Stomach smooth muscle (tissue), 2 donors: Measurements from ENCODE around the gene TMEM82.
A peak's percentile ranks its signal among the peaks of the same experiment; 100 is the strongest.
"Not testable (repeated sequence)": the region's sequence is repeated elsewhere in the genome, so short reads cannot be mapped to it uniquely, and the experiment has no call there.

Experiments used
- H3K27ac ChIP-seq: one replicate; pipeline ENCODE4 v1.7.0; 2013; ENCODE audit warnings: mild to moderate bottlenecking, low read length, inconsistent platforms
- H3K27me3 ChIP-seq, 2 donors: one replicate each; pipeline ENCODE4 v1.7.0; 2013; ENCODE audit warnings: low read length in 2 of 2; ENCODE audit not compliant: insufficient read depth in 2 of 2, control insufficient read depth in 1 of 2
- H3K36me3 ChIP-seq, 2 donors: one replicate each; pipeline ENCODE4 v1.7.0; 2013; ENCODE audit warnings: low read length in 2 of 2; ENCODE audit not compliant: control insufficient read depth in 2 of 2, insufficient read depth in 2 of 2
- H3K4me1 ChIP-seq: one replicate; pipeline ENCODE4 v1.7.0; 2013; ENCODE audit warnings: low read length; ENCODE audit not compliant: control insufficient read depth, insufficient read depth
- H3K4me3 ChIP-seq, 2 donors: one replicate each; pipeline ENCODE4 v1.7.0; 2013; ENCODE audit warnings: low read length in 2 of 2
- H3K9ac ChIP-seq, 2 donors: one replicate each; pipeline ENCODE4 v1.7.0; 2013; ENCODE audit warnings: low read length in 2 of 2, mild to moderate bottlenecking in 1 of 2
- H3K9me3 ChIP-seq, 2 donors: one replicate each; pipeline ENCODE4 v1.7.0; 2013; ENCODE audit warnings: low read length in 2 of 2; ENCODE audit not compliant: control insufficient read depth in 2 of 2
- donor health status: healthy.
- donor health status: Pancreatic carcinoma.

Gene TMEM82

GRCh38 chr1:15742339-15742801 lies at the start of gene TMEM82:
Gene TMEM82, plus strand, starts transcription at chr1:15742499. Its CDS starts 61 bp downstream, at chr1:15742560.
- H3K27me3 ChIP-seq, result no peaks in the 10 kb centered on the region
- H3K36me3 ChIP-seq, result no peaks in the 10 kb centered on the region
- H3K9ac ChIP-seq, result no peak within 1 kb of the TSS
- H3K27ac ChIP-seq, result no peak within 1 kb of the TSS
- H3K4me1 ChIP-seq, result peaks cover 4% of the 10 kb centered on the region
- no peak within 1 kb of the TSS for H3K4me3 ChIP-seq
- no peaks in the 10 kb centered on the region for H3K9me3 ChIP-seq

GRCh38 chr1:15693371-15693770 lies 48.9 kb upstream of the TMEM82 start:
- no peak overlapping the region for H3K4me3 ChIP-seq
- peaks cover 2 to 5% of the 10 kb centered on the region in 2 donors for H3K36me3 ChIP-seq
- no peak overlapping the region for H3K27ac ChIP-seq
- peaks cover 14% of the 10 kb centered on the region for H3K4me1 ChIP-seq
- H3K9ac ChIP-seq, result no peak overlapping the region
- no peaks in the 10 kb centered on the region for H3K9me3 ChIP-seq
- H3K27me3 ChIP-seq, result no peaks in the 10 kb centered on the region

GRCh38 chr1:15696956-15697521 lies 45.3 kb upstream of the TMEM82 start:
- Histone ChIP-seq H3K27me3 (no peaks in the 10 kb centered on the region), H3K36me3 (peaks cover 2 to 5% of the 10 kb centered on the region in 2 donors), H3K4me1 (peaks cover 17% of the 10 kb centered on the region), H3K9ac (no peak overlapping the region), H3K4me3 (no peak overlapping the region), H3K9me3 (no peaks in the 10 kb centered on the region), H3K27ac (no peak overlapping the region)

- Histone ChIP-seq H3K4me3 (no peak overlapping the region), H3K9me3 (no peaks in the 10 kb centered on the region), H3K27me3 (no peaks in the 10 kb centered on the region), H3K9ac (no peak overlapping the region), H3K36me3 (peaks cover 2 to 5% of the 10 kb centered on the region in 2 donors), H3K27ac (no peak overlapping the region), H3K4me1 (peaks cover 23% of the 10 kb centered on the region)
These were observed 44.1 kb upstream of the TMEM82 start for GRCh38 chr1:15698201-15698600.

- not testable (repeated sequence) for H3K4me3 ChIP-seq, H3K9ac ChIP-seq, H3K9me3 ChIP-seq, H3K27me3 ChIP-seq, H3K27ac ChIP-seq, H3K36me3 ChIP-seq
- H3K4me1 ChIP-seq, result peaks cover 31% of the 10 kb centered on the region
These were observed 43.0 kb upstream of the TMEM82 start for GRCh38 chr1:15699321-15699720.

GRCh38 chr1:15700508-15700907 lies 41.8 kb upstream of the TMEM82 start:
- Histone ChIP-seq H3K36me3 (peaks cover 2 to 7% of the 10 kb centered on the region in 2 donors), H3K4me3 (no peak overlapping the region), H3K9ac (no peak overlapping the region), H3K27ac (no peak overlapping the region), H3K9me3 (no peaks in the 10 kb centered on the region), H3K27me3 (no peaks in the 10 kb centered on the region), H3K4me1 (peaks cover 40% of the 10 kb centered on the region)

GRCh38 chr1:15701784-15702183 lies 40.5 kb upstream of the TMEM82 start:
- Histone ChIP-seq H3K36me3 (peaks cover 0 to 5% of the 10 kb centered on the region in 2 donors), H3K27ac (no peak overlapping the region), H3K9ac (no peak overlapping the region), H3K9me3 (no peaks in the 10 kb centered on the region), H3K27me3 (no peaks in the 10 kb centered on the region), H3K4me1 (peaks cover 40% of the 10 kb centered on the region), H3K4me3 (no peak overlapping the region)

- Histone ChIP-seq H3K27me3 (no peaks in the 10 kb centered on the region), H3K36me3 (peaks cover 0 to 4% of the 10 kb centered on the region in 2 donors), H3K4me1 (peaks cover 43% of the 10 kb centered on the region), H3K27ac (peak overlapping the region; percentile 94), H3K4me3 (peak overlapping the region; percentile 4 to 44), H3K9me3 (no peaks in the 10 kb centered on the region), H3K9ac (peak overlapping the region; percentile 61 to 68)
These were observed 39.4 kb upstream of the TMEM82 start for GRCh38 chr1:15702722-15703550.

GRCh38 chr1:15703562-15703961 lies 38.7 kb upstream of the TMEM82 start:
- H3K4me3 ChIP-seq, result peak overlapping the region; percentile 4 to 44
- no peaks in the 10 kb centered on the region for H3K27me3 ChIP-seq
- H3K4me1 ChIP-seq, result peaks cover 43% of the 10 kb centered on the region
- peaks cover 0 to 4% of the 10 kb centered on the region in 2 donors for H3K36me3 ChIP-seq
- peak overlapping the region; percentile 64 to 68 for H3K9ac ChIP-seq
- H3K27ac ChIP-seq, result peak overlapping the region; percentile 94
- H3K9me3 ChIP-seq, result no peaks in the 10 kb centered on the region

- Histone ChIP-seq H3K4me1 (peaks cover 48% of the 10 kb centered on the region), H3K27me3 (no peaks in the 10 kb centered on the region), H3K9me3 (no peaks in the 10 kb centered on the region), H3K27ac (peak overlapping the region; percentile 94), H3K4me3 (no peak overlapping the region), H3K36me3 (peaks cover 0 to 4% of the 10 kb centered on the region in 2 donors), H3K9ac (peak overlapping the region in 1 of 2 donors; percentile 64)
These were observed 37.6 kb upstream of the TMEM82 start for GRCh38 chr1:15704526-15705183.
